ENCODE data around the gene TEP1.

GRCh38 chr14:20422886-20423285, 9.6 kb upstream of the TEP1 start:
- TF ChIP-seq ZNF160 (CRISPR knock-in tag; IDR thresholded peaks at IDR 0.05) (no peak), PRDM10 (CRISPR knock-in tag; IDR thresholded peaks at IDR 0.05; ENCODE audit: low read depth) (no peak)
